IPS DF 19.7 (cell line): ENCODE data around the gene KIT.

Source experiments
- DNase-seq: peaks from one replicate; pipeline ENCODE4 v3.0.0-alpha.2; 2013; ENCODE audit warnings: low read depth, low spot score

The KIT gene

GRCh38 chr4:54660591-54660990 lies 2.8 kb downstream of the KIT start:
- no peak for DNase-seq

DNA sequence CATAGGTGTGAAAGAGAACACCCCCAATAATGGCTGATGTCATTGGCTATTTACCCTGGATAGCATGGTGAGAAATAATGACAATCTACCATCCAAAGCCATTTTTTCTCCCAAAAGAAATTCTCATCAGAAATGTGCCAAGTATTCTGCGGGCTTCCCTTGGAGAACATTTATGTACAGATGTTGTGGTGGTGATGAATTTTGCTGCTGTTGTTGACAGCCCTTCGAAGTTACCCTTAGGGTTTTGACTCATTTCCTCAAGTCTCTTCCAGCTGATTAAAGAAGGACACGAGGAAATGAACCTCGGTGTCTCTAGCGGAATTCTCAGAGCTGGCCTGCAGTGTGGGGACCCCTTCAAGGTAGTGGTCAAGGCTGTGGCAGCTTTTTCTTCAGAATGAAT lies 3.4 kb downstream of the KIT start:
- DNase-seq, result no peak

DNA sequence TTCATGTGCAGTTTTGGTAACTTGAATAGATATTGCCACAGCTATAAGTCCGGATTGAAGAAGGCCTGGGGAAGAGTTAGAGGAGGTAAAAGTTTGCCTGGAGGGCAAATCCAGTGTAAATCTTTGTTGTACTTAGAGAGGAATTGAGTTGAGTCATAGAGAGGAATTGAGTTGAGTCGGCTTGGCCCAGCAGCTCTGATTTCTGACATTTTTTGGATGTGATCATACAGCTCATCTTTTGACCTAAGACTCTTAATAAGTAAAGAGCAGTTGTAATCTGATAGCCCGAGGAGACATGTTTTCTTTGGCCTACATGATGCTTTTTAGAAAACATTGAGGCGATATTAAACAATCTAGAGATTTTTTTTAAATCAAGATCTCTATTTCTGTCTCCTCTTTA lies 3.9 kb downstream of the KIT start:
- no peak for DNase-seq

DNA sequence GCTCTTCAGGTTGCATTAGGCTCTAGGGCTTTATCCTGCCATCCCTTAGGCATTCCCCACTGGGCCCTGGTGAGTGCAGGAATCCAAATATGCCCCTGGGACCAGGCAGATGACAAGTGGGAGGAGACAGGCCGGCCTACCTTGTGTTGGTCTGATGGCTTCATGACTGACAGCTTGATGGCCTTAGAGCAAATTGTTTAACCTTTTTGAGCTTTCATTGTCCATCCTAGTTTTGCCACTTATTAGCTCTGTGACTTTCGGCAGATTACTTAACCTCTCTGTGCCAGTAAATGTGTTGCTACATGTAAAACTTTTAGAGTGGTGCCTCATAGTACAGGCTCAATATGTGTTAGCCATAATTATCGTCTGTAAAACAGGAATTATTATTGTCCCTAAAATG lies 4.4 kb downstream of the KIT start:
- no peak for DNase-seq

- DNase-seq, result no peak
These were observed 5.3 kb downstream of the KIT start for GRCh38 chr4:54662901-54663585.

DNA sequence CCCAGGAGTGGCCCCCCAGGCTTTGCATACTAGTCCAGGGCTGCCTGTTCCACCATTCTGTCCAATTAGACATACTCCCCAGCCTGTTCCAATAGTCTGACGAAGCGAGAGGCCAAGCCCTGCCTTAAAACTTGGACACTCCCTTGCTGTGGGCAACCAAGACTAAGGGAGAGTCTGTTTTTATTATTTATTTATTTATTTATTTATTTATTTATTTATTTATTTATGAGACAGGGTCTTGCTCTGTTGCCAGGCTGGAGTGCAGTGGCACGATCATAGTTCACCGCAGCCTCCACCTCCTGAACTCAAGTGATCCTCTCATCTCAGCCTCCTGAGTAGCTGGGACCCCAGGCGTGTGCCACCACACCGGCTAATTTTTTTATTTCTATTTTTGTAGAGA lies 6.6 kb downstream of the KIT start:
- DNase-seq, result no peak

DNA sequence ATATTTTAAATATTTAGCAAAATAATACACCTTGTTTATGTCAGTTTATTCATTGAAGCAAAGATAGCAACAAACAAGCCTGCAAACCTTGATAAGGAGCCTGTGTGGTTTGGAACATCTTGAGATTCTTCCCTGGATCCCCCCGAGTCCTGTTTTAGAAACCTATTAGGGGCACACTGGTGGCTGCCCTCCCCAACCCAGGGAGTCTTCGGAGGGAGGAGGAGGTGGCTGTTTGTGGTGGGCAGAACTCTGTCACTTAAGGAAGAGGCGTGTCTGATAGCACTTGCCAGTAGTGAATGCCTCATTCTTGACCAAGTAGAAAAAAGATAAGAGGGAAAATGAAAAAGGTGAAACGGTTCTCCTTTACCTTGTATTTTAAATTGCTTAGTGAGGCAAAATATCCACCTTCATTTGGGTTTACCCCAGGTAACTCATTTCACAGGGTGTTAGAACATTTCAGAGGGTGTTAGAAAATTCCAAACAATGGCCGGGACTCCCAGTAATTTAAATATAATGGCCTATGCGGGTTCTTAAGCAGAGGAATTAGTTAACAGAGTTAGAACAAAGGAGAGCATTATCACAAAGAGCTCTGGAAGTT lies 10.4 kb downstream of the KIT start:
- no peak for DNase-seq

DNA sequence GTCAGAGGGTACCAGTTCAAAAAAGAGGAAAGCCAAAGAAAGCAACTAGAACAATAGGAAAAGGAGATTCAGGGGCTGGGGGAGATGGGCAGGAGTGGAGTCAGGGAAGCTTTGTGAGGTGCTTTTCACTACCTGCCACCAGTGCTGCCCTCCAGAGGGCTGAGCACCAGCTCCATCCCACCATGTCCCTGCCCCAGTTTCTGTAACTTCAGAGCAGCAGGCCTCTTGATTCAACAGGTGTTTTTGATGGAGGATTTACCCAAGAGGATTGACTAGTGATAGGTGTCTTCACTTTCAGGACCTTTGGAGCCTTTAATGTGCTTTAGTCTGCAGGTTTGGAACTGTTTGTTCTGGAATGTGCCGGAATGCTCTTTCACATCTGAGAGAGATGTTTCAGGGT lies 12.1 kb downstream of the KIT start:
- no peak for DNase-seq

- DNase-seq, result no peak
These were observed 18.1 kb downstream of the KIT start for GRCh38 chr4:54675721-54676461.

DNA sequence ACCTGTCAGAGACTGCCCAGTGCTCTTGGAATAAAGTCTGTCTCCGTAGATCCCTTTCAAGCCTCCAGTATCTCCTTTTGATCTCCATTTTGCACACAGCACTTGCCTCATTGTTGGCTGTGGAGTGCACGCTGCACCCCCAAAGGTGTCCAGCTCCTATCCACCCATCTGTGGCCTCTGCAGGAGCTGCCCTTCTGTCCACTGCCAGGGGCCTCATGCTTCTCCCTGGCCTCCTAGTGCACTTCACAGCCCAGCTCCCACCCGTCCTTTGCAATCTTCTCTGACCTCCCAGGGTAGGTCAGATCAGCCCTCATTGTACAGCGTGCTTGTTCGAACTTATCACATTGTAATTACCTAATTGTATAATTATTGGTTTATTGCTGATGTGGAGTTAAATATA lies 18.9 kb downstream of the KIT start:
- no peak for DNase-seq

- DNase-seq, result no peak
These were observed 19.7 kb downstream of the KIT start for GRCh38 chr4:54677416-54677815.

- no peak for DNase-seq
These were observed 20.3 kb downstream of the KIT start for GRCh38 chr4:54677853-54678650.

GRCh38 chr4:54678826-54679225 lies 21.1 kb downstream of the KIT start:
- DNase-seq, result no peak

GRCh38 chr4:54679813-54680212 lies 22.1 kb downstream of the KIT start:
- DNase-seq, result no peak

GRCh38 chr4:54683616-54684346 lies 26.0 kb downstream of the KIT start:
- DNase-seq, result no peak

GRCh38 chr4:54685810-54686209 lies 28.1 kb downstream of the KIT start:
- no peak for DNase-seq

DNA sequence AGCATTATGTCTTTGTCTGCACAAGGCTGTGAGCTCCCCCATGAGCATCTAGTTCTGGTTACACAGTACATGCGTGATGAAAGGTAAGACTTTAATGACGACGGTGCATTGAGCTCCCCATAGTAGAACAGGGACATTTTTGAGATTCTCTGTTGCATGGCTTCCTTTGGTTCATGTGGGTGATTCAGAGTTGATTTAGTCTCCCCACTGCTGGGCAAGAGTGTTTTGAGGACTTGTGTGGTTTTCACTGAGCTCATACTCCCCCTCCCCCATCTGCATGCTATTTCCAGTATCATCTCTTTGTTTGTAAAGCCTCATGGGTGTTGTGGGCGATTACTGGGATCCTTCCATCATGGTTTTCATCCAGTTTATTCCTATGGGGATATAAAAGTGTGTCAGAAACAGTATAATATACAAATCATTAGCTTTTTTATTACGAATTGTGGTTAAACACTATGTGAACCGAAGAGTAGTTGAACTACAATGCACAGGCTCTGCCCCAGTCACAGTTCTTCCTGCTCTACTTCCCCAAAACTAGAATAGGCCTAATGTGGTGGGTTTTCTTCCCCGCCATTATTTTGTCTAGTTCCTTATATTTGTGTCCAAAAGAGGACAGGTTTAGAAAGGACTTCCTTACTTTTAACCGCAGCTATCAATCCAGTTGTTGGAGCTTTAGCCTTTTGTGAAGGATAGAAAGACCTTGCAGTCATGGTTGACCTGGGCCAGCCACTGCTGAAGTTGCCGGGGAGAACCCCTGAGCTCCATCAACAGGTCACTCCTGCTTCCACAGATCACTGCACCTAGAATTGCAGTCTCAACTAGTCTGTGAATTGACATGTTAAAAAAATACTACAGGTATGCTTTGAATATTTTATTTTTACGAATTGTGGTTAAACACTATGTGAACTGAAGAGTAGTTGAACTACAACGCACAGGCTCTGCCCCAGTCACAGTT lies 30.4 kb downstream of the KIT start:
- no peak for DNase-seq

DNA sequence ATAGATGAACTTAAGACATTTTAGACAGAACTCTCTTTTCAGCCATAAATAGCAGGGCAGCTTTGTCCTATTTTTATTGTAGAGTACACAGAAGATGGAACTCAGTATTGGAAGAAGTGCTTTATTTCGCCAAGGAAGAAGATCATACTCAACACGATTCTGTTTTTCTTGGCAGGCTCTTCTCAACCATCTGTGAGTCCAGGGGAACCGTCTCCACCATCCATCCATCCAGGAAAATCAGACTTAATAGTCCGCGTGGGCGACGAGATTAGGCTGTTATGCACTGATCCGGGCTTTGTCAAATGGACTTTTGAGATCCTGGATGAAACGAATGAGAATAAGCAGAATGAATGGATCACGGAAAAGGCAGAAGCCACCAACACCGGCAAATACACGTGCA lies 37.6 kb downstream of the KIT start:
- DNase-seq, result no peak

GRCh38 chr4:54695788-54696187 lies 38.0 kb downstream of the KIT start:
- no peak for DNase-seq

- no peak for DNase-seq
These were observed 38.9 kb downstream of the KIT start for GRCh38 chr4:54696649-54697048.
